NCI-H1417 (cell line): ENCODE results near the gene BOLA2.
"Not testable (repeated sequence)": the region's sequence is repeated elsewhere in the genome, so short reads cannot be mapped to it uniquely, and the experiment has no call there.

Source experiments
- DNase-seq, 3 experiments: peaks; one replicate each; lab custom pipeline; 2025; lab: John Stamatoyannopoulos, UW

BOLA2 gene

GRCh38 chr16:29454269-29454668 lies at the start of gene BOLA2, which contains the start of gene SLX1B:
BOLA2 (minus strand) TSS chr16:29454351; CDS start chr16:29454253, 98 bp downstream.
SLX1B (plus strand) TSS chr16:29454533.
- not testable (repeated sequence) for DNase-seq

GRCh38 chr16:29482276-29482675 lies 28.1 kb upstream of the BOLA2 start:
- not testable (repeated sequence) for DNase-seq

- not testable (repeated sequence) for DNase-seq
Observed at GRCh38 chr16:29472065-29472464, 17.9 kb upstream of the BOLA2 start.

GRCh38 chr16:29469660-29470059 lies 15.5 kb upstream of the BOLA2 start:
- DNase-seq, result not testable (repeated sequence)

GRCh38 chr16:29467654-29468366 lies 13.7 kb upstream of the BOLA2 start:
- not testable (repeated sequence) for DNase-seq

GRCh38 chr16:29466904-29467303 lies 12.8 kb upstream of the BOLA2 start:
- DNase-seq, result not testable (repeated sequence)

- not testable (repeated sequence) for DNase-seq
Observed at GRCh38 chr16:29465985-29466824, 12.1 kb upstream of the BOLA2 start.

- not testable (repeated sequence) for DNase-seq
Observed at GRCh38 chr16:29460647-29461030, 6.5 kb upstream of the BOLA2 start.

DNA sequence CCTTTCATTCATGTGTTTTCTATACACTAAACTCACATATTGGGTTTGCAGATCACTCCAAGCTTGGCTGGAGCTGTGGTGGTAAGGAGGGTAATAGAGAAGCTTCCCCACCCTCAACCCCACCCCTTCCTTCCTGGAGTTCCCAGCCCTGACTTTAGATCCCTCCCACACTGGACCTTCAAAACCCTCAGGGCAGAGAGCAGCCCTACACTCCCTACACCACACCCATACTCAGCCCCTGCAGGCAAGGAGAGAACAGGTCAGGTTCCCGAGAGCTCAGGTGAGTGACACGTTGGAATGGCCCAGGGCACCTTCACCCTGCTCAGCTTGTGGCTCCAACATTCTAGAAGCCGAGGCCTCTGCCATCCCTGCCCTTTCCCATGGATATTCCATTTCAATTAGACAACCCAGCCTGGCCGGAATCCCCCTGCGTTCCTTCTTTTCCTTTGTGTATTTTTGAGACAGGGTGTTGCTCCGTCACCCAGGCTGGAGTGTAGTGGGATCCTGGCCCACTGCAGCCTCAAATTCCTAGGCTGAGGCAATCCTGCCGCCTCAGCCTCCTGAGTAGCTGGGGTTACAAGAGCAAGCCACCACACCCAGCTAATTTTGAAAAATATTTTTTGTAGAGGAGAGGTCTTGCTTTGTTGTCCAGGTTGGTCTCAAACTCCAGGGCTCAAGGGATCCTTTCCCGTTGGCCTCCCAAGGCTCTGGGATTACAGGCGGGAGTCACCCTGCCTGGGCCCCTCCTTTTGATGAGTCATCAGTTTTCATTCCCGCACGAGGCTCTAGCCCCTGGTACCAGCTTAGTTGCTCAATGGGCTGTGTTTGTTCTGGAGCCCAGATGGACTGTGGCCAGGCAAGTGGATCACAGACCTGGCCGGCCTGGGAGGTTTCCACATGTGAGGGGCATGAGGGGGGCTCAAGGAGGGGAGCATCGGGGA lies 5.8 kb upstream of the BOLA2 start, which contains the start of gene SULT1A4:
TSS of gene SULT1A4 (plus strand) at position 208 of the 941 bp plus-strand sequence. CDS start 1,473 bp downstream, outside the sequence.
- not testable (repeated sequence) for DNase-seq

GRCh38 chr16:29457660-29458059 lies 3.5 kb upstream of the BOLA2 start:
- DNase-seq, result not testable (repeated sequence)

GRCh38 chr16:29454828-29455227 lies 677 bp upstream of the BOLA2 start:
- DNase-seq, result not testable (repeated sequence)

DNA sequence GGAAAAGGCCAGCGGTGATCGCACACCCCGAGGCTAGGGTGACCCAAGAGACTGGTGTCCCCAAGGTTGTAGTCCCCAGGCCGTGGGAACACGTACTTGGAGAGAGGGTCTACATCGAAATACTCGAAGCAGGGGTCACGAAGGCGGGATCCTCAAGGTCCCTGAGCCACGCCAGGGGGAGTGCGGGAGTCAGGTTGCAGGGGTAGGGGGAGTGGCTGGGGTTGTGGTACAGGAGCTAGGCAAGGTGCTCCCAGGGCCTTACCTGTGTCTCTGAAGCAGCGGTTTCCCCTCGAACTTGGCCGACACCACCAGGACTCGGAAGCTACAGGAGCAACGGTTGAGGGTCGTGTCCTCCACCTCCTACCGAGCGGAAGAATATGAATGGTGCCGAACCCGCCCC lies 397 bp downstream of the BOLA2 start:
- DNase-seq, result not testable (repeated sequence)

GRCh38 chr16:29425390-29425789 lies 28.8 kb downstream of the BOLA2 start:
- not testable (repeated sequence) for DNase-seq

- DNase-seq, result not testable (repeated sequence)
Observed at GRCh38 chr16:29423587-29423986, 30.6 kb downstream of the BOLA2 start.

DNA sequence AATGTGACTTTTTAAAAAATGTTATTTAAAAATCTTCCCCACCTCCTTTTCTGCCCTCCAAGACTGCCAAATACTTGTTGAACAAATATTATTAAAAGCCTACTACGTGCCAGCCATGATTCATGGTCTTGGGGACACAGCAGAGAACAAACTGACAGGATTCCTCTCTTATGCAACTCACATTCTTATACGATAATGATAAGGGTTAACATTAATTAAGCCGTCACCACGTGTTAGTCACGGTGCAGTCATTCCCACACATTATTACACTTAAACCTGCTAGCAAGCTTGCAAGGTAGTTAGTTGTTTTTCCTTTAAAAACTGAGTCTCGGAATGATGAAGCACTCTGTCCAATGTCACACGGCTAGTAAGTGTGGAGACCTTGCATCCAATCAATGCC lies 48.9 kb downstream of the BOLA2 start:
- not testable (repeated sequence) for DNase-seq
